Neural cell (in vitro differentiated cells): ENCODE data around the gene MRPL44.

Source experiments
- CTCF ChIP-seq: fragments of 450-650 bp; IDR thresholded peaks from 2 replicates; pipeline ENCODE4 v1.5.1; 2014; ENCODE audit warnings: antibody characterized with exemption, mild to moderate bottlenecking, moderate library complexity; ENCODE audit not compliant: poor library complexity, severe bottlenecking
- POLR2AphosphoS5 ChIP-seq: IDR thresholded peaks from 2 replicates; pipeline ENCODE4 v1.6.1; 2012

GRCh38 chr2:223920109-223920508, 37.2 kb upstream of the MRPL44 start:
- TF ChIP-seq POLR2AphosphoS5 (no peak), CTCF (no peak)
